Measurements from ENCODE around the gene LSM14A. TPM values are rescaled to one million over a fixed set of nuclear protein-coding genes. Genes with fewer than 3 reads are reported as not detected.

LSM14A gene
- total and polyA plus RNA-seq, 2 of the 8 experiments (the other 6 are each of a cell fraction or from before 2014, with no cell fraction given) = 117 to 195 TPM

DNA sequence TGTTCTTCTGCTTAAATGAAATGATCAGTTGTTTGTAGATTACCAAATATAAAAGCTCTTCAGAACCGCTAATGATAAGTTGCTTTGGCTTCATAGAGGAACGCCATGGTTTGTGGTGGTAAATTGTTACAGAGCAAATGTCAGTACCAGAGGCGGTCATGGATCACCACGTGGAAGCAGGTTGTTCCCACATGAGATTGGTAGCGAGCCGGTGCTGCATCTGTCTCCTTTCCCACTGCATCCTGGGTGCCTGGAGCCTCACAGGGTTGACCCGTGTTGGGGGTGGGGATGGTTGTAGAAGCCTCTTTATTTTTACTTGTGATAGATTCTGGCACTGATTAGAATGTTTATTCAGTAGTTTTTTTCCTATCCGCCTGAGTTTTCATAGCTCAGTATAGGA lies 96.8 kb downstream of the LSM14A start:
- no peak overlapping the region for H3K27ac ChIP-seq (ENCODE audit: low read depth, low read length)
- ChIA-PET POLR2A (ENCODE audit: partially characterized antibody) (interaction anchor here (1.1 to 1.4 kb wide), 2 partner anchors 8 to 97 kb away, joined by 3 to 6 read pairs; no protein-coding TSS in a partner anchor), CTCF (ENCODE audit: partially characterized antibody) (interaction anchor here (0.6 to 1.5 kb wide), 6 partner anchors 12 to 147 kb away, joined by 3 to 6 read pairs (median 4); no protein-coding TSS in a partner anchor)
- H2AK5ac ChIP-seq (ENCODE audit: low read depth, low read length) = no peak overlapping the region
- peaks cover 0 to 2% of the 10 kb centered on the region in 2 experiments for H4K20me1 ChIP-seq (replicated peaks in 1 of 2; ENCODE audit: control insufficient read depth in 1 of 2, insufficient read depth in 2 of 2, low read length in 2 of 2)
- peak overlapping the region in 1 of 4 experiments; percentile 29; a peak in 1 of 7 replicates for H3K9ac ChIP-seq (replicated peaks in 1 of 4; ENCODE audit: extremely low read depth in 1 of 4, low read depth in 3 of 4, low read length in 3 of 4)
- FAIRE-seq = no peak
- H4K8ac ChIP-seq (ENCODE audit: extremely low read depth, insufficient read depth, low read length) = no peak overlapping the region
- H4K91ac ChIP-seq (replicated peaks; ENCODE audit: insufficient read length, low read length) = no peak overlapping the region
- no peak overlapping the region for H4K5ac ChIP-seq (ENCODE audit: insufficient read length, low read depth, low read length)
- DNase-seq (ENCODE audit: low read depth in 1 of 2, low spot score in 2 of 2) = no peak
- no peaks in the 10 kb centered on the region for H3K27me3 ChIP-seq (replicated peaks in 1 of 4; ENCODE audit: control insufficient read depth in 3 of 4, extremely low read depth in 1 of 4, insufficient read depth in 3 of 4, low read length in 3 of 4)
- H2BK120ac ChIP-seq (replicated peaks; ENCODE audit: low read depth, low read length) = no peak overlapping the region
- H3K36me3 ChIP-seq (ENCODE audit: control insufficient read depth in 2 of 4, insufficient read depth in 4 of 4, low read length in 3 of 4) = no peaks in the 10 kb centered on the region
- no peak overlapping the region for H2AFZ ChIP-seq (ENCODE audit: low read length)
- no peaks in the 10 kb centered on the region for H3K9me3 ChIP-seq (ENCODE audit: insufficient read depth in 2 of 2, low read depth in 1 of 2, low read length in 1 of 2)
- H3K4me1 ChIP-seq (replicated peaks in 1 of 4; ENCODE audit: control insufficient read depth in 3 of 4, insufficient read depth in 4 of 4, low read length in 3 of 4) = peaks cover 0 to 10% (median 7%) of the 10 kb centered on the region in 4 experiments; a peak in 5 of 7 replicates
- peaks cover 0 to 44% of the 10 kb centered on the region in 2 experiments; a peak in 2 of 4 replicates for H3K79me2 ChIP-seq (ENCODE audit: control insufficient read depth in 1 of 2, insufficient read depth in 2 of 2, low read length in 2 of 2)
- TF ChIP-seq CTBP2 (IDR thresholded peaks at IDR 0.05; ENCODE audit: borderline replicate concordance, insufficient read depth, insufficient read length, low read length) (no peak), HDAC6 (IDR thresholded peaks at IDR 0.05; ENCODE audit: low read depth, low read length) (no peak), SRF (IDR thresholded peaks at IDR 0.05; ENCODE audit: low read depth, low read length) (no peak), EP300 (IDR thresholded peaks at IDR 0.05; ENCODE audit: borderline replicate concordance in 1 of 2, low read depth in 2 of 2, low read length in 2 of 2) (no peak)
- no peak overlapping the region for H2BK15ac ChIP-seq (ENCODE audit: low read length)
- H3K23ac ChIP-seq (ENCODE audit: insufficient read length) = no peak overlapping the region
- no peak overlapping the region for H3K4me3 ChIP-seq (ENCODE audit: extremely low read depth in 1 of 4, insufficient read depth in 2 of 4, low read depth in 3 of 4, low read length in 4 of 4)
- H3K56ac ChIP-seq (replicated peaks; ENCODE audit: insufficient read length, low read depth, low read length) = no peak overlapping the region
- no peak overlapping the region for H2BK12ac ChIP-seq (ENCODE audit: low read depth, low read length)
- H3K18ac ChIP-seq (ENCODE audit: extremely low read depth, low read length) = no peak overlapping the region
- 0 out of 2 replicates have a peak overlapping the region, but pooled peaks have one; percentile 55 for H2BK5ac ChIP-seq (ENCODE audit: low read depth, low read length)
- no peak overlapping the region for H3K4me2 ChIP-seq (ENCODE audit: insufficient read depth in 1 of 2, low read depth in 2 of 2, low read length in 2 of 2)
- H3K23me2 ChIP-seq (ENCODE audit: low read depth, low read length) = no peaks in the 10 kb centered on the region
- WGBS, 2 experiments (ENCODE audit: extremely low coverage in 1 of 2, insufficient coverage in 1 of 2, insufficient read length in 1 of 2, insufficient replicate concordance in 2 of 2, low coverage in 1 of 2, low lambda C conversion rate in 2 of 2, missing lambda C conversion rate in 1 of 2) = 88% methylated on average over 8 of the region's 8 CpGs; no CpG with 5 or more reads in 1 of the 2 experiments
- no peak overlapping the region for H2BK20ac ChIP-seq (ENCODE audit: low read length)
- H3K79me1 ChIP-seq (ENCODE audit: low read depth, low read length) = peaks cover 3% of the 10 kb centered on the region; the same call in 1 of the 2 replicates
- no peak overlapping the region for H3K4ac ChIP-seq (replicated peaks; ENCODE audit: insufficient read length, low read depth, low read length)
- H3K14ac ChIP-seq (ENCODE audit: insufficient read length) = no peak overlapping the region
